GM15510 (cell line): ENCODE results near the gene FAM47E.

ENCODE experiments used
- POLR2A ChIP-seq: IDR thresholded peaks from 3 replicates; pipeline ENCODE4 v1.6.1; 2011; ENCODE audit warnings: borderline replicate concordance; ENCODE audit not compliant: insufficient read length; ENCODE audit errors: extremely low read depth

Gene FAM47E

DNA sequence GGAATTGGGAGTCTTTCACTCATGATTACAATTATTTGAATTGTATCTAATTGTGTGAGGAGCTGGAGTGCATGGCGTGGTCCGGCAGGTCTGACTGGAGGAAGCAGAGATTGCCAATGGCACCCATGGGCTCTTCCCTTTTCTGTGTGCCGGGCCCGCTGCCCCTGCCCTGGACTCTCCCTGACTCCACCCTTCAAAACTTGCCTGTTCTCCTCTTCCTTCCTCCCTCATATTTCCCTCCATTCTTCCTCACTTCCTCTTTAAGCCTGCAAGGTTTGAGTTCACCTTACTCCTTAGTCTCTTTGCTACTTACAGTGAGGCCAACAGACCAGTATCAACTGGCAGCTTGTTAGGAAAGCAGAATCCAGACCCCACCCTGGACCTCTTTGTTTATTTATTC, 48.5 kb downstream of the FAM47E start:
- no peak for TF ChIP-seq POLR2A

DNA sequence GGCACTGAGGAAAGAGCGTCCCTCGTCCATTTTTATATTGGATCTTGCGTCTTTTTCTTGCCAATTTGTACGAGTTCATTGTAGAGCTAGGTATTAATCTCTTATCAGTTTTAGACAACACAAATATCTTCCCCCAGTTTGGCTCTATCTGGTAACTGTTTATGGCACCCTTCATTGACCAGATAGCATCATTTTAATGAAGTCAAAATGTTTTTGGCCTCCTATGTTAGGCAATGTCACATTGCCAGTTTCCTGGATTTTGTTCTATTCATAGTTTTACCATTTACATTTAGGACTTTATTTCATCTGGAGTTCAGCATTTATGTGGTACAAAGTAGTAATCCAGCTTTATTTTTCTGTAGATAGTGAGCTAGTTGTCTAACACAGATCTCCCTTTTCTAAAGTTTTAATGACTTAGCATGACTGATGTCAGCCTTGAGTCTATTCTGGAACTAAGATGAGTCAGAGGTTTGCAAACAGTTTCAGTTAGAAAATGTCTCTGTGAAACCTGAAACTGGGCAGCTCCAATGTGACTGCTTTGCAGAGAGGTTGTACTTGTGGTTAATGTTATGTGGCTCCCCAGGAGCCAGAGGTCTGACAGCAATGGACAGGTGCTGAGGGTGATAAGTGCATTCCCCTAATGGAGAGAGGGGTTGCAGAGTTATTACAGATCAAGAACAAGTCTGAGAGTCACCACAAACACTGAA, 49.7 kb downstream of the FAM47E start:
- no peak for TF ChIP-seq POLR2A

GRCh38 chr4:76301775-76302162, 50.2 kb downstream of the FAM47E start:
- TF ChIP-seq POLR2A: no peak

DNA sequence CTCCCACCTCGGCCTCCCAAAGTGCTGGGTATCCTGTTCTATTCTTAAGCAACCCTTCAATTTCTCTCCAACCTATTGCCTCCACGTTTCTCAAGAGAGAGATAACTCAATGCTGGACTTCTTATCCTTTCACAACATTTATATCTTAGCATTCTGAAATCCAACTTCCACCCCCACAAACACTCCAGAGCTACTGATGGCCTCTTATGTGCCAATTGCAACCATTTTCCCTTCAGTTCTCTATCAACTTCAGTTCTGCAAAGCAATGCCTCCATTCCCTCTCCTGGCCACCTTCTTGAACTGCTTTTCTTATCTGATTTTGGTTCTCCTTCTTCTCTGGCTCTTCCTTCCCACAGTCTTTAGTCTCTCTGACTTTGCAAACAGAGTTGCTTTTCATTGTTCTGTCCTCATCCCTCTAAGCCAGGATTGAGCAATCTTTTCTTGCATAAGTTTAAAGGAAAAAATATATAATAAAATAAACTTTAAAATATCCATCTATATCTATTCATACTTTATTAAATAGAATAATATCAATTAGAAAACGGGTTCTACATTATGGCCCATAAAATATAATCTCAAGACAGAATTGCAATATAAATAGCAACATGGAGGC, 51.4 kb downstream of the FAM47E start:
- TF ChIP-seq POLR2A: no peak

DNA sequence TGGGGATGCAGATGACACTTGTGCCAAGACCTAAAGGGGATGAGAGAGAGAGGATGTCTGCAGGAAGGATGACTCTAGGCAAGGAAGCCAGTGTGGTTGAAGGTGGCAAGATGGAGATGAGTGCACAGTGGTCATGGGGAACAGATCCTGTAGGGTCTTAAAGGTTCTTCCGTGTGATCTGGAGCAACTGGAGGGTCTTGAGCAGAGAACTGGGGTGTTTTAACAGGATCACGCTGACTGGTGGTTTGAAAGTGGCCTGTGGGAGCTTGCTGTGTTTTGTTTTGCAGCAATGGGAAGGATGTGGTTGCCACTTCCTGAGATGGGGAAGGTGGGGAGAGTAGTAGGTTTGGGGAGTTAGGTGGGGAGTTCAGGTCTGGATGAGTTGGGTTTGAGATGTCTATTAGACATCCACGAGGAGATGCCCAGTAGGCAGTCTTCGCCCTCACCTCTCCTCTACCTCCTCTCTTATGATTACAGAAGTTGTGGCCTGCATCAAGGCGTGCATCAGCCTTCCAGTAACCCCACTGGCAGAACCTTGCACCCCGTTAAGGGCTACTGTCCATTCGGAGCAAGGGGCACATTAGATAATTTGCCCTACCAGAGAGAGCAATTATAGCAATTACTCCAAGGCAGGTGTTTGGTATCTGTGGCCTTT, 53.6 kb downstream of the FAM47E start:
- no peak for TF ChIP-seq POLR2A

DNA sequence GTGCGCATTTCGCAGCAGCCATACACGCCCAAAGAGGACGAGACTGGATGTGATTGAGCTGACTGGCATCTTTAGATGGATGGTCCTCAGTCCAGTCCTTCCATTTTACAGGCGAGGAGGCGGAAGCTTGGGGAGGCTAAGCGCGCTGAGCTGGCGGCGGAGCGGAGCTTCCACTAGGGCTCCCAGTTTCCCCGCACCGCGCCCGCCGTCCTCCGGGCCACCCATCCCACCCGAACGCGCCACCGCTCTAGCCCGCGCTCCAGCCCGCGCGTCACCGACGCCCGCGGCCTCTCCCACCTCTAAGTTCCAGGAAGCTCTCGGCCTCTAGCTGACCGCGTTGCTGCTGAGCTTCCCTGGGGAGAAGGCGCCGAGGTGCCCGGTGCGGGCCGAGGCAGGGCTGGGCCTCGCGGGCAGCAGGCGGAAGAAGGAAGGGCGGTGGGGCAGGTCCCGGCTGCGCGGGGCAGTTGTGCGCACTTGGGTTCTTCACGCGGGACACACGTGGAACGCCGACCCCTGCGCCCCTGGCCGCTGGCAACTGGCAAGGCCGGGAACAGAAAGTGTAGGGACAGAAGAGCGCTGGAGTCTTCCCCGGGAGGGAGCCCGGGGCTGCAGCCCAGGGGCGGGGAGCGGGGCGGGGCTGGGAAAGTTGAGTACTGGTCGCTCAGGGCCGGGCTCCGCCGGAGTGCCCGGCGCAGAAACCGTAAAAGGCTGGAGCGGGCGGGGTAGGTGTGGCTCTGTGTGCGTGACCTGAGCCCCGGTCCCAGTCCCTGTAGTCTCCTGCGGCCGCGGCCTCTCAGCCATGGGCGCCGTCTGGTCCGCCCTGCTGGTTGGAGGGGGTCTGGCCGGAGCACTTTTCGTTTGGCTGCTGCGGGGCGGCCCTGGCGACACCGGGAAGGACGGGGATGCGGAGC, 54.7 kb downstream of the FAM47E start, which contains the start of gene STBD1:
Gene STBD1, plus strand, starts transcription at position 763 of the 911 bp plus-strand sequence. Its CDS starts 37 bp downstream, at position 800.
- TF ChIP-seq POLR2A: no peak

- TF ChIP-seq POLR2A: no peak
Observed at GRCh38 chr4:76306882-76307659, 55.5 kb downstream of the FAM47E start.

DNA sequence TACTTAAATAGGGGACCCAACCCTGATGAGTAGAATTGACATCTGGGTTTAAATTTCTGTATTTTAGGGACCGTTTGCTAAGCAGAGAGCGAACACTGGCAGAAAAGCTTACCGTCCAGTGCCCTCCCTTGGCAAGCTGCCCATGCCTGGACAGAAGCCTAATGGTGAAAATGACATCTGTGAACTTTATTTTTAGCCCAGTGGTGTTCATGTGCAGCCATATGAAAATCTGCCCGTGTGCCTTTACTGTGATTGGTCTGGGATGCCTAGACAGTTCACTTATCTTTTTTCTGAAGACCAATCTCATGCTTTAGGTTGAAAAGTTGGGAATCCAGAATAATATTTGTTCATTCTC, 56.1 kb downstream of the FAM47E start:
- TF ChIP-seq POLR2A: no peak

GRCh38 chr4:76308548-76308947, 57.0 kb downstream of the FAM47E start:
- TF ChIP-seq POLR2A: no peak

- no peak for TF ChIP-seq POLR2A
Observed at GRCh38 chr4:76309939-76310550, 58.5 kb downstream of the FAM47E start.

- no peak for TF ChIP-seq POLR2A
Observed at GRCh38 chr4:76310683-76311082, 59.2 kb downstream of the FAM47E start.

DNA sequence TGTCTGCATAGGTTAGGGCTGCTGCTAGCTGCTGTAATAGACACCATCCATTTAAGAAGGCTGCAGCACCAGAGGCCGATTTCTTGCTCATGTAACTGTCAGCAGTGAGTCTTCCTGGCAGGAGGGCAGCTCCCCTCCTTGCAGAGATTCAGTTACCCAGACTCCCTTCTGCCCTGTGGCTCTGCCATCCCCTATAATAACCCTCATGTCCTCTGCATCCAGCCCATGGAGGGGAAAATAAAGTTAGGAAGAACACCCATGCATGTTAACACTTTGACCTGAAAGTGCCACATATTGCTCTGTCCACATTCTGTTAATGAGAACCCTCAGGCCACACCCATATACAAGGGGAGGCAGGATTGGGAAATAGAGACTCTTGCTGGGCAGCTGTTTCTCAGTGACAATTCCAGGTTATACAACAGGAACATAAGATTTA, 60.4 kb downstream of the FAM47E start:
- TF ChIP-seq POLR2A: no peak

DNA sequence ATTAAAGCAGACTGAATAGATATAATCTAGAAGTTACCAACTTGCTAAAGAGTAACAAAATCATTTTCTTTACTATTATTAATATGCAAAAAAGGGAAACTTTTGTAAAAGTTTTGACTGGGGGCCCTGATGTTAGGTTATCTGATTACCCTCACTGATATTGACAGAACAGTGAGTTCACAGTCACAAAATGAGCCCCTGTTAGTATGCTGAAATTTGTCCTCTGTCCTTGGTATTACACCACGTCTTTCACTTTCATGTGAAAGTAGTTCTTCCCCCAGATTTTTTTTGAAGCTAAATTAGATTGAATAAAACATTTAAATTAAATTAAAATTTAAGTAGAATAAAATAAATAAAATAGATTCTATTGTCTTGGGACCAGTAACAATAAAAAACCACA, 60.9 kb downstream of the FAM47E start:
- no peak for TF ChIP-seq POLR2A

- no peak for TF ChIP-seq POLR2A
Observed at GRCh38 chr4:76313547-76313946, 62.0 kb downstream of the FAM47E start.
